Measurements from ENCODE around the gene PIGZ.

PIGZ gene

GRCh38 chr3:196992461-196993065, 23.9 kb upstream of the PIGZ start:
- Histone ChIP-seq H3K27ac (no peak overlapping the region), H3K27me3 (ENCODE audit: insufficient read depth, low read depth, severe bottlenecking) (no peaks in the 10 kb centered on the region), H3K9me3 (ENCODE audit: severe bottlenecking) (no peaks in the 10 kb centered on the region), H3K4me3 (ENCODE audit: low read depth, low read length) (no peak overlapping the region), H3K36me3 (no peaks in the 10 kb centered on the region)
- TF ChIP-seq CTCF (IDR thresholded peaks at IDR 0.05; ENCODE audit: low read depth, low read length), result no peak
- no peak for DNase-seq

- no peak for DNase-seq
- no peak for TF ChIP-seq CTCF (IDR thresholded peaks at IDR 0.05; ENCODE audit: low read depth, low read length)
Observed at GRCh38 chr3:196991581-196992460, 23.2 kb upstream of the PIGZ start.

GRCh38 chr3:196990601-196991007, 22.0 kb upstream of the PIGZ start:
- TF ChIP-seq CTCF (IDR thresholded peaks at IDR 0.05; ENCODE audit: low read depth, low read length), result no peak
- H3K27ac ChIP-seq, result no peak overlapping the region
- H3K9me3 ChIP-seq (ENCODE audit: severe bottlenecking), result no peaks in the 10 kb centered on the region
- no peak overlapping the region for H3K4me3 ChIP-seq (ENCODE audit: low read depth, low read length)
- no peaks in the 10 kb centered on the region for H3K36me3 ChIP-seq
- DNase-seq, result no peak
- no peaks in the 10 kb centered on the region for H3K27me3 ChIP-seq (ENCODE audit: insufficient read depth, low read depth, severe bottlenecking)

More at GRCh38 chr3:196991581-196992460, 23.2 kb upstream of the PIGZ start:
- Histone ChIP-seq H3K4me3 (ENCODE audit: low read depth, low read length) (no peak overlapping the region), H3K9me3 (ENCODE audit: severe bottlenecking) (no peaks in the 10 kb centered on the region), H3K36me3 (no peaks in the 10 kb centered on the region), H3K27me3 (ENCODE audit: insufficient read depth, low read depth, severe bottlenecking) (no peaks in the 10 kb centered on the region), H3K27ac (no peak overlapping the region)

GRCh38 chr3:196989721-196990262, 21.2 kb upstream of the PIGZ start:
- Histone ChIP-seq H3K9me3 (ENCODE audit: severe bottlenecking) (no peaks in the 10 kb centered on the region), H3K4me3 (ENCODE audit: low read depth, low read length) (no peak overlapping the region), H3K27ac (no peak overlapping the region), H3K27me3 (ENCODE audit: insufficient read depth, low read depth, severe bottlenecking) (no peaks in the 10 kb centered on the region), H3K36me3 (no peaks in the 10 kb centered on the region)
- DNase-seq, result no peak
- no peak for TF ChIP-seq CTCF (IDR thresholded peaks at IDR 0.05; ENCODE audit: low read depth, low read length)

GRCh38 chr3:196988241-196989029, 19.8 kb upstream of the PIGZ start:
- H3K36me3 ChIP-seq, result no peaks in the 10 kb centered on the region
- H3K4me3 ChIP-seq (ENCODE audit: low read depth, low read length), result no peak overlapping the region
- DNase-seq, result peak; percentile 32
- no peaks in the 10 kb centered on the region for H3K9me3 ChIP-seq (ENCODE audit: severe bottlenecking)
- H3K27ac ChIP-seq, result no peak overlapping the region
- TF ChIP-seq CTCF (IDR thresholded peaks at IDR 0.05; ENCODE audit: low read depth, low read length), result peak; percentile 42
- no peaks in the 10 kb centered on the region for H3K27me3 ChIP-seq (ENCODE audit: insufficient read depth, low read depth, severe bottlenecking)
